Cardiac fibroblast (primary cell): ENCODE results near the gene GRIK1.

Experiments
- DNase-seq, 2 donors: peaks; one replicate each; pipeline versions ENCODE4 v3.0.0 to v3.0.0-alpha.2; 2010; ENCODE audit warnings: low read depth in 2 of 2
- H3K4me3 ChIP-seq, 2 donors: replicated peaks in 1 of 2; 1 replicate in 1 of 2; 2 replicates in 1 of 2; pipeline ENCODE4 v1.5.1; 2011; ENCODE audit warnings: low read depth in 2 of 2, low read length in 2 of 2, mild to moderate bottlenecking in 2 of 2, moderate library complexity in 1 of 2
- TF ChIP-seq, protein P1 (sequence below): IDR thresholded peaks from one replicate; pipeline ENCODE4 v1.5.1; 2011; ENCODE audit warnings: low read depth, mild to moderate bottlenecking, low read length, inconsistent platforms

GRIK1 gene

DNA sequence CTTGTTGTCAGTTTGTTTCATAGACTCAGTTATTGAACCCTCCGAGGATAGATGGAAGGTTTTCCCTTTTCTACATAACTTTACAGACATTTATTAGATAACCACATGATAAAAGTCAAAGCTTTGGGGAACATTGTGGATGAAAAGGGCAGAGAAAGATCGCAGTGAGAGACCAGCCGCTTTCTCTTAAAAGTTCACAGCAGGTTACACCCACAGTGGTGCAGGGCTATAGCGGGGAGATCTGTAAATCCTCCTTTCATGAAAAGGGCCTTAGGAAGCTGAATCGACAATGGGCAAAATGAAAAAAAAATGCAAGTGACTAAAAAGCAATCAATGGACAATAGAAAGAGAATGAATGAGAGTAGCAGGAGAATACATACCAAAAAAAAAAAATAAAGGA lies 218.6 kb downstream of the GRIK1 start:
- TF ChIP-seq, protein P1, sequence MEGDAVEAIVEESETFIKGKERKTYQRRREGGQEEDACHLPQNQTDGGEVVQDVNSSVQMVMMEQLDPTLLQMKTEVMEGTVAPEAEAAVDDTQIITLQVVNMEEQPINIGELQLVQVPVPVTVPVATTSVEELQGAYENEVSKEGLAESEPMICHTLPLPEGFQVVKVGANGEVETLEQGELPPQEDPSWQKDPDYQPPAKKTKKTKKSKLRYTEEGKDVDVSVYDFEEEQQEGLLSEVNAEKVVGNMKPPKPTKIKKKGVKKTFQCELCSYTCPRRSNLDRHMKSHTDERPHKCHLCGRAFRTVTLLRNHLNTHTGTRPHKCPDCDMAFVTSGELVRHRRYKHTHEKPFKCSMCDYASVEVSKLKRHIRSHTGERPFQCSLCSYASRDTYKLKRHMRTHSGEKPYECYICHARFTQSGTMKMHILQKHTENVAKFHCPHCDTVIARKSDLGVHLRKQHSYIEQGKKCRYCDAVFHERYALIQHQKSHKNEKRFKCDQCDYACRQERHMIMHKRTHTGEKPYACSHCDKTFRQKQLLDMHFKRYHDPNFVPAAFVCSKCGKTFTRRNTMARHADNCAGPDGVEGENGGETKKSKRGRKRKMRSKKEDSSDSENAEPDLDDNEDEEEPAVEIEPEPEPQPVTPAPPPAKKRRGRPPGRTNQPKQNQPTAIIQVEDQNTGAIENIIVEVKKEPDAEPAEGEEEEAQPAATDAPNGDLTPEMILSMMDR: no peak
- H3K4me3 ChIP-seq: no peak overlapping the region
- no peak for DNase-seq

DNA sequence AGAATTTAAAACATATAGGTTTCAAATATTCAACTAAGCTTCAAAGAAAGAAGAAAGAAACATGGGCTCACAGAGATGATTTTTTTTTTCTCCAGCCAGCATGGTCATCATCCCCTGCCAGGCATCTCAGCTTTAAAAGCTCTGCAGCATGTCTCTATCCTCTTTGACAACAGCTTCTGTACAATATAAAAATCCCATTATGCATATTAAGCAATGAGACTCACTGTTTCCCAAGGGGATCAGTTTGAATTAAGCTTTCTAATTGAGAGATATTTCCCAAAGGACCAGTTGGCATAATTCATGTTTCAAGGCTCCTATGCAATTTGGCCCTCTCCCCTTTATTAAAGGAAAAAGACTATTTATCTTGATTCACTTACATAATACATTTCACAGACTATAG lies 220.3 kb downstream of the GRIK1 start:
- H3K4me3 ChIP-seq: no peak overlapping the region
- TF ChIP-seq, protein P1: no peak
- DNase-seq: no peak

DNA sequence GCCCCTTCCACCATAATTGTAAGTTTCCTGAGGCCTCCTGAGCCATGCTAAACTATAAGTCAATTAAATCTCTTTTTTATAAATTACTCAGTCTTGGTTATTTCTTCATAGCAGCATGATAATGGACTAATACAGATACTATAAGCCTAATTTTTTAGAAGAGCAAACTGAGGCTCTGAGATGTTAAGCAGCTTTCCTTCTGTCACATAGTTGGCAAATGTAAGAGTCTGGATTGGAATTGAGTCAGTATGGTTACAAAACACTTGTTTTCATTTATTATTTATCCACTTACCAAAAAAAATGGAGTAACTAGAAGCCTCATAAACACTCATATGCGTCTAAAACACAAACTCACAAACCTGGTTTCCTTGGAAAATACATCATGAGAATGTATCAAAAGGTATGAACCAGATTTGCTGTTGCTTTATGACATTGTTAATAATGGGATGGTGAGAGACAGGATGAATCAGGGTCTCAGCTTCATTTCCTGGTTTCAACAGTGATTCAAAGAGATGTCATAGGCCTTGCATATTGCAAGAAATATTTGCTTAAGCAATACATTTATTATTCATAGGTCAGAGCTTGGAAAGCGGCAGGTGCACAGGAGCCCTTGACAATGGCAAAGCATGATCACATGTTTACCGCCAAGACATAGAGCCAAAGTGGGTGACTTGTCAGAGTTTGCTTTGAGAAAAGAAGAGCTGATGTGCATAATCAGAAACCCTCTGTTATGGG lies 221.5 kb downstream of the GRIK1 start:
- DNase-seq: peak; percentile 35 to 94
- TF ChIP-seq, protein P1: no peak

DNA sequence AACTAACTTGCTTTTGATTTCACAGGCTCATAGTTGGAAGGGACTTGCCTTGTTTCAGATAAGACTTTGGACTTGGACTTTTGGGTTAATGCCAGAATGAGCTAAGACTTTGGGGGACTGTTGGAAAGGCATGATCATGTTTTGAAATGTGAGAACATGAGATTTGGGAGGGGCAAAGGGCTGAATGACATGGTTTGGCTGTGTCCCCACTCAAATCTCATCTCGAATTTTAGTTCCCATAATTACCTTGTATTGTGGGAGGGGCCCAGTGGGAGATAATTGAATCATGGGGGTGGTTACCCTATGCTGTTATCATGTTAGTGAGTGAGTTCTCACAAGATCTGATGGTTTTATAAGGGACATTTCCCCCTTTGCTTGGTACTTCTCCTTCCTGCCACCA lies 222.1 kb downstream of the GRIK1 start:
- TF ChIP-seq, protein P1: no peak
- H3K4me3 ChIP-seq: no peak overlapping the region
- DNase-seq: no peak

More for the DNA sequence above, 221.5 kb downstream of the GRIK1 start:
- H3K4me3 ChIP-seq: no peak overlapping the region

DNA sequence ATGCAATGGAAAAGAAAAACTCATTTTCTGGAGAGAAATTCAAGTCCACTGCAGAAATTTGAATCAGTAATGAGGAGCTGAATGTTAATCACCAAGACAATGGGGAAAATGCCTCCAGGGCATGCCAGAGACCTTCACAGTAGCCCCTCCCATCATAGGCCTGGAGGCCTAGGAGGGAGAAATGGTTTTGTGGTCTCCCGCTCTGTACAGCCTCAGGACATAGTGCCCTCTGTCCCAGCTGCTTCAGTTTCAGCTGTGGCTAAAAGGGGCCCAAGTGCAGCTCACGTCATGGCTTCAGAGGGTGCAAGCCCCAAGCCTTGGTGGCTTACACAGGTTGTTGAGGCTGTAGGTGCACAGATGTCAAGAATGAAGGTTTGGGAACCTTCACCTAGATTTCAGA lies 223.0 kb downstream of the GRIK1 start:
- H3K4me3 ChIP-seq: no peak overlapping the region
- TF ChIP-seq, protein P1: no peak

GRCh38 chr21:29715089-29715488 lies 224.7 kb downstream of the GRIK1 start:
- no peak for DNase-seq
- H3K4me3 ChIP-seq: no peak overlapping the region
- TF ChIP-seq, protein P1: no peak

More for the DNA sequence above, 223.0 kb downstream of the GRIK1 start:
- no peak for DNase-seq

DNA sequence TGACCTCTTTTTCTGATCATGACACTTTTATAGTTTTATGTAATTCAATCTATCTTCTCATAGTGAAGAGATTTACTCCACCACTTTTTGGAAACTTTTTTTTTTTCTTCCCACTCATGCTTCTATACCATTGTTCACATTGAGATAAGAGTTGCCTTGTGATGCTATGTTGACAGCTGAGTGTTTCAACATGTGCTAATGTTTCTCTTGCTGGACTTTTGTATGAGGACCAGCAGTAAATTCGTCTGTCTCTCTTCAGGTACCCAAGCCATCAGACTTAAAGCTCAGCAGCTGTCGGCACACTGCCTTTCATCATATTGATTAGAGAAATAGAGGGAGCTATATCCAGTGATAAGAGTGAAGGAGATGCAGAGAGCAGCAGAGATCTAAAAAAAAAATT lies 227.0 kb downstream of the GRIK1 start:
- no peak overlapping the region for H3K4me3 ChIP-seq
- TF ChIP-seq, protein P1: no peak
- peak in 1 of 2 donors; percentile 41 for DNase-seq
